GM19397 (cell line): Measurements from ENCODE around the gene SLC16A8.
"Not testable (repeated sequence)": the region's sequence is repeated elsewhere in the genome, so short reads cannot be mapped to it uniquely, and the experiment has no call there.

Source experiments
- ATAC-seq: cut with Tn5 transposase; IDR thresholded peaks from one replicate; pipeline ENCODE4 v1.9.1; 2021; ENCODE audit warnings: mild to moderate bottlenecking, moderate library complexity; ENCODE audit not compliant: unreplicated experiment

The SLC16A8 gene

GRCh38 chr22:38049812-38050619 is 34.0 kb downstream of the SLC16A8 start:
- ATAC-seq = no peak

DNA sequence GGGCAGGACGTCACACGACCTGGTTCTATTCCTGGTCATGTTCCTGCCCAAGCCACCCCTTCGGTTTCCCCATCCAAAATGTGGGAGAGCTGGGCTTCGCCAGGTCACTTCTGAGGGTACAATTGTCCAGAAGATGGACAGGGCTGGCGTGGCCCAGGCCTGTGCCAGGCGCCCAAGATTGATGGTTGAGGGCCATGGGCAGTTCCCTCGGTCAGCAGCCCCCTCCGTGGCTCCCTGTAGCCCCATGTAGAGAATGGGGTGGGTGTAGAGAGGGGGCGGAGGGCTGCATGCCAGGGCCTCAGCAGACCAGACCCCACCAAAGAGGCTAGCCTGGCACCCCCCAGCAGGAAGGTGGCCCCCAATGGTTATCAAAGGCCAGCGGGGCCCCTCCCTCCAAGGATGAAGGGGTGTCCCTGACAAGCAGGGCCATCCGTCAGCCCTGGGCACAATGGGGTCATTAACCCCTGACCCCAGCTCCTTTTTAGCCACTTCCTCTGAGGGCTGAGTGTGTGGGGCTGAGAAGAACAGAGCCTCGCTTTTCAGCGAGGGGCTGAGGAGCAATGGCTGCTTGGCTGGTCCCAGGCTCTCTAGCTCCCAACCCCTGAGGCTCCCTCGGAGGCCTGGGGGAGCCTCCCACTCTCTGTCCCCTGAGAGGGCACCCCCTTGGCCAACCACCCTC is 37.8 kb downstream of the SLC16A8 start:
- ATAC-seq = no peak

DNA sequence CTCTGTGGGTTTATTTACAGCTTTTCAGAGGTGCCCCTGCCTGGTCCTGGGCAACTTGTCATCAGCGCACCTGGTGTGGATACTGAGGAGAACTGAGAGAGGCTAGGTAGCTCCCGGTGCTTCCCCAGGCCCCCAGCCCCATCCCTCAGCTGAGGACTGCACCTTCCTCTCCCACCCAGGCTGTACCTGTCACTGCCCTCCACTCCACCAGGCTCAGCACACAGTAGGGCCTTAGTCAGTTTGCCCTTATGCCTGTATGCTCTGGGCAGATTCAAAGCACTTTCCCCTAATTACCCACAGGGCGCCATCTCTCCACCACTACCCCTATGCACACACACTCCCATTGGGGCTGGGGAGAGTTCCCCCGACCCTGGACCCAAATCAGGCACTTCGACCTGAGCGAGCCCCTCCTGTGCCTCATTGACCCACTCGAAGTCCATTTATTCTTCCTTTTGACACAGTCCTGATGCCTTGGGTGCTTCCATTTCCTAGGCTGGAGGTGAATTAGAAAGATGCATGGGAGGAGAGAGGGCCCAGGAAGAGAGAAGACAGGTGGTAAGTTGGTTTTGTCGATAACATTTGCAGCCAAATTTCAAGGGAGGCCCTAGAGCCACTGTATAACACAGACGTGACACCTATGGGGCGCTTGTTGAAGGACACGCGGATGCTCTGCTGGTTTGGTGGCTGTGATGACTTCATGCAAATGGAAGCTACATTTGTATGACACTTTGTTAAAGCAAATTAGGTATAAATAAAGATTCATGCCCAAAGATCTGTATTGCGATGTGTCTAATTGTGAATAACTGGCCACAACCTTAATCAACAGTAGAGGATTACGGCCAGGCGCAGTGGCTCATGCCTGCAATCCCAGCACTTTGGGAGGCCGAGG is 40.6 kb downstream of the SLC16A8 start:
- no peak for ATAC-seq

DNA sequence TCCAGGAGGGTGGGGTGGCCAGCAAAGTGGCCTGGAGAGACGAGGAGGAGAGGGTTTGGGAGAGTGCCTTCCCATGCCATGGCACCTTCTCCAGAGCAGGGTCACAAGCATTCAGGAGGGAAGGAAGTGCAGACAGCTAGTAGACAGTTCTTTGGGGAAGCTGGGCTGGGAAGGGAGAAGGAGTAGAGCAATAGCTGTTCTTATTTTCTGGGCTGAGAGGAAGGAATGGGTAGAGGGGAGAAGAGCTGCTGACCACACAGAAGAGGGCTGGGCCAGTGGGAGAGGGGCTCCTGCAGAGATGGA is 41.5 kb downstream of the SLC16A8 start:
- ATAC-seq = no peak

- ATAC-seq = no peak
Measured at GRCh38 chr22:38041760-38042487, 42.1 kb downstream of the SLC16A8 start.

DNA sequence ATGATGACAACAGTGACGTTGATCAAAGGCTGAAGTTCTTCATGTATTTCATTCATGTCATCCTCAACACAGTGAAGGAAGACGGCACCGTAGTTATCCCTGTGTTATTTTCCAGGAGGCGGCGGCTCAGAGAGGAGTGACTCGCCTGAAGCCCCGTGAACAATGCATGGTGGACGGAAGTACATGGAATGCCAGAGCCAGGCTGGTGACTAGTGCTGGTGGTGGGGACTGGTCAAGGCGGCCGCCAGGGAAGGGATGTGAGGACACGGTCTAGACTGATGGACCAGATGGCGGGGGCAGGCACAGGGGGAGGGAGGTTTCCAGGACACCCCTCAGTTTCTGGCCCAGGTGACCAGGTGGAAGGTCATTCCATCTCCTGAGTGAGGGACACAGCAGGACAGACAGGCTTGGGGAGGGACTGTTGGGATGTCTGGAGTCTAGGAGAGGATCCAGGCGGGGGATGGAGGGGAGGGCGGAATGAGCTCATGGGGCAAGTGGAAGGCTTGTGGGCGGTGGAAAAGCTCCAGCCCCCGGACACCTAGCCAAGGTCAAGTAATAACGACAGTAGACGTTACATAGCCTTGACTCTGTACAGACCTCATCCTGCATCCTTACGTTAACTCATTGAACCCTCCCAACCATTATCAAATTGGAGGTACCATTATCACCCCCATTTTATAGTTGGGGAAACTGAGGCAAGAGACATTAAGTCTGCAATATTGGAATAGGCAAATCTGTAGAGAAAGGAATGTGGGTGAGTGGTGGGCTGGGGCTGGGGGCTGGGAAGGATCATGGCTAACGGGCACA is 42.8 kb downstream of the SLC16A8 start:
- no peak for ATAC-seq

DNA sequence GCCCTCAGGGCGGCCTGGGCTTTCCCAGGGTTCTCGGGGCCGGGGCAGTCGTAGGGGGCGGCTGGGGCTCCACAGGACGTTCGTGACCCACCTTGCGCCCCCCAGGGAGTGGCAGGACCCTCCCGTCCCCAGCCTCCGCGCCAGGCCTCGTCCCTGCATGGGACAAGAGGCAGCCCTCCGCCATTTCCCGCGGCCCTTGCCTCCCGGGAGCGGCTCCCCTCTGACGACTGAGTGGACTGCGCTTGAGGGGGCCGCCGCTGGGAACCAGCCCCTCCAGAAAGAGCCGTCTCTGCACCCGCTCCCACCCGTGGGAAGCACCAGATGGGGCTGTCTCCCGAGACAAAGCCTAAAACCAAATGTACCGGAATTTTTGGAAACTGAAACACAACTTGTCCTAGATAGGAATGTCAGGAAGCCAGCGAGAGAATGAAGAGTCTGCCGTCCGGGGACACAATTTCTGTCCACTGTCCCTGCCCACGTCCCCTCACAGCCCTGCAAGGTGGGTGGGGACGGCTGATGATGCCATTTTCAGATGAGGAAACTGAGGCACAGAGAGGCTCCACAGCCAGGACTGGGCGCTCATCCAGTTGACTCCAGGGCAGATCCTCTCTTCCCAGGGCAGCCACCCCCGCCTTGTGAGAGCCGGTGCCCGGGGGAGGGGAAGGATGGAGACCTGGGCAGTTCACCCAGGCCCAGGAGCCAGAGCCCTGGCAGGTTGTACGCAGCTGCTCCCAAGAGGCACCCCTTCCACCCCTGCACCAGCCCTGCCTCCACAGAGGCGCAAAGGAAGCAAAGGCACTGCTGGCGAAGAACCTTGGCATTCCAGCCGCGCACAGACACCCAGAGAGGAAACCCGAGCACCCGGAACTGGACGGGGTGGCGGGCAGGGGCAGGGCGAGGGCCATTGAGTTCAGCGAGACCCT is 44.8 kb downstream of the SLC16A8 start:
- no peak for ATAC-seq

GRCh38 chr22:38038426-38038825 is 45.6 kb downstream of the SLC16A8 start:
- ATAC-seq = no peak

GRCh38 chr22:38037367-38038150 is 46.4 kb downstream of the SLC16A8 start:
- ATAC-seq = not testable (repeated sequence)

- ATAC-seq = no peak
Measured at GRCh38 chr22:38036392-38037062, 47.5 kb downstream of the SLC16A8 start.

DNA sequence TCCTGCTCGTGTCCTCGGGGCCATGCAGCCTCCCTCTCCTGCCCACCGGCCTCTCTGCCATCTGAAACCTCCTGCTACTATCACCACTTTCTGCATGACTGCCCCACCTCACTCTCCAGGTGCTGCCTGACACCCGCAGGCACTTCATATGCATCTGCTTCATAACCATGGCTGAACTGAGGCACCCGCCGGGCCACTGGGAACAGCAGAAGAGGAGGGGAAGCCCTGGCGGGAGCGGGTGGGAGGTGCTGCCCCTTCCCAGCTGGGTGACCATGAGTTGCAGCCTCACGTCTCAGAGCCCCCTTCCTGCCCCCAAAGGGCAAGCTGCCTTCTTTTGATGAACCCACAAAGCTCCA is 48.5 kb downstream of the SLC16A8 start:
- no peak for ATAC-seq

DNA sequence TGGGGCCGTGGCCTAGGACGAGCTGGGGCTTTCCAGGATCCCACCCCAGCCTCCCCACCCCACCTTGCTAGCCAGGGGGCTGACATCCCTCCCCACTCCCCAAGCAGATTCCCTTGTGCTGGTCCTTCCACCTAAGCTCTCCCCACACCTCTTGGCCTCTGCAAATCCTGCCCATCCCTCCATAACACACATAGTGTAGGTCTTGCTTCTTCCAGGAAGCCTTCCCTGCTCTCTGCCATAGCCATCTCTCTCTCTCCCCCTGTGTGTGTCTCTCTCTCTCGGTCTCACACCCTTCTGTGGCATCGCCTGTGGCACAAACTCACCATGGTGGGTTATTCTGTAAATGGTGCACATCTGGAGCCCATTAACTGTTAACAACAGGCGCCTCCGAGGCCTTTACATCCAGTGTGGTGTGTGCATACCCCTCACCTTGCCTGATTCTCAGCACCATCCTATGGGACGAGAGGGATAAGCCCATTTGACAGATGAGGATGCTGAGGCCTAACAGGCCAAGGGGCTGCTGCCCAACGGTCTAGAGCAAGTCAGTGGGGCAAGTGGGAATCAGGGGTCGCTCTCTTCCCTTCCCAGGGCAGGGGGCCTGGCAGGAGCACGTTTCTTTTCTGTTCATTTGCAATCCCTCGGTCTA is 49.0 kb downstream of the SLC16A8 start:
- ATAC-seq = no peak

DNA sequence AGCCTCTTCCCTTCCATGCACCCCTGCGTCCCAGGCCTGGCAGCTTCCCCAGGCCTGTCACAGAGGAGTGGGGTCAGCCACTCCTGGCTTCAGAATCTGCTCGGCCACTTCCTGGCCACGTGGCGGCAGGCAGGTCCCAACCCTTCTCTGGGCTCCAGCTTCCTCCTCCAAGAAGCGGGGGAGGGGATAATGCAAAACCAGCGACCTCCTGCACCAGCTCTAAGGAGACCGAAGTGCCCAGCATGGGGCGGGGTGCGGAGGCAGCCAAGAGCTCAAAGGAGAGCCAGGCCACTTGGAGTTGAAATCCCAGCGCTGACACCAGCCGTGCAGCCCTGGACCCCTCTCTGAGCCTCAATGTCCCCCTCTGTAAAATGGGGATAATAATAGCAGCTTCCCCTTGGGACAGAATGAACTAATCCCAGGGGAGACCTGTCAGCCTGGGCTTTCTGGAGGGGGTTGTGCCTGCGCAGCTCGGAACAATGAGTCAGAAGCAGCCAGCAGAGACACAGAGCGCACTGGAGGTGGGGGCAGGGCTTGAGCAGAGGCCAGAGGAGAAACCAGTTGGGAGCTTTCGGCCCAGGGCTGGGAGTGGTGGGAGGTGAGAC is 49.6 kb downstream of the SLC16A8 start:
- ATAC-seq = no peak

DNA sequence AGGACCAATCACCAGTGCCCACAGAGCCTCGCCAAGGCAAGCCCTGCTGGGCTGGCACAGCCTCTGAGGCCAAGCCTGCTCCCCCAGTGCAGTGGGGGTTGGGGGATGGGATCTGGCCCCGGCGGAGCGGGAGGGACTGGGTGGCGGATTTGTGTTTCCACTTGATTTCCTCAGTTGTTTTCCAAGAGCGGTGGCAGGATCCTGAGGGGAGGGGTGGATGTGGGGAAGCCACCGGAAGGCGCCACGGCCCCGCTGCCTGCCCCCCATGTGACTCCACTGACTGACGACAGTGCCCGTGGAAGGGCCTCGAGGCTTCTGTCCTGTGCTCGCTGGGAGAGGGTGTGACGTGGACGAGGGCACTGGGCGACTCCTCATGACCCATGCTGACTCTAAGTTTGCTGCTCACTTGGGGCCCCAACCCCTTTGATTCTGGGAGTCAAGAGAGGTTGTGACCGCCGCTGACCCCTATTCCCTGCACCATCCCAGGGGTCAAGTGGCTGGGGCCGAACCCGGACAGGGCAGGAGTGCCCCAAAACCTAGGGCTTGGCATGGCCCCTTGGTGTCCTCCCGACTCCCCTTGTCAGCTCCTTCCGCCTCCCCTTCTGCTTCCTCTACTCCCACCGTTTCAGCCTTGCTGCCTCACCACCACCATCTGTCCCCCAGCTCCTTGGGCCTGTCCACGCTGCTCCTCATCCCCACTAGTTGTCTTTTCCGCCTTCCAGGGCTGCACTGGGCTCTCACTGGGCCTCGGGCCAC is 50.3 kb downstream of the SLC16A8 start:
- ATAC-seq = no peak

- no peak for ATAC-seq
Measured at GRCh38 chr22:38032681-38033521, 51.1 kb downstream of the SLC16A8 start.
